HG02798 (cell line): ENCODE data around the gene CNPY1.

Experiments
- ATAC-seq: cut with Tn5 transposase; IDR thresholded peaks from one replicate; pipeline ENCODE4 v1.9.1; 2021; ENCODE audit warnings: mild to moderate bottlenecking; ENCODE audit not compliant: unreplicated experiment, poor library complexity

Gene CNPY1

GRCh38 chr7:155493744-155494538 is 52.4 kb downstream of the CNPY1 start:
- ATAC-seq: no peak

GRCh38 chr7:155491812-155492211 is 54.5 kb downstream of the CNPY1 start:
- no peak for ATAC-seq

GRCh38 chr7:155490697-155491628 is 55.4 kb downstream of the CNPY1 start:
- ATAC-seq: peak; percentile 87

GRCh38 chr7:155489862-155490696 is 56.3 kb downstream of the CNPY1 start:
- peak; percentile 34 for ATAC-seq

- no peak for ATAC-seq
These were observed 57.1 kb downstream of the CNPY1 start for GRCh38 chr7:155489158-155489840.

- no peak for ATAC-seq
These were observed 57.8 kb downstream of the CNPY1 start for GRCh38 chr7:155488483-155489127.

GRCh38 chr7:155487509-155488482 is 58.6 kb downstream of the CNPY1 start:
- no peak for ATAC-seq

- no peak for ATAC-seq
These were observed 59.4 kb downstream of the CNPY1 start for GRCh38 chr7:155486783-155487508.

GRCh38 chr7:155484483-155485399 is 61.6 kb downstream of the CNPY1 start:
- no peak for ATAC-seq

GRCh38 chr7:155483868-155484325 is 62.5 kb downstream of the CNPY1 start:
- no peak for ATAC-seq

GRCh38 chr7:155483245-155483644 is 63.1 kb downstream of the CNPY1 start:
- no peak for ATAC-seq

GRCh38 chr7:155482511-155483183 is 63.7 kb downstream of the CNPY1 start:
- peak; percentile 66 for ATAC-seq

GRCh38 chr7:155481764-155482163 is 64.6 kb downstream of the CNPY1 start:
- ATAC-seq: no peak

GRCh38 chr7:155477476-155477875 is 68.9 kb downstream of the CNPY1 start:
- ATAC-seq: peak; percentile 96

- ATAC-seq: no peak
These were observed 74.6 kb downstream of the CNPY1 start for GRCh38 chr7:155471718-155472117.
